GM19025 (cell line): ENCODE measurements around the gene CLTB.

Experiments used
- ATAC-seq: cut with Tn5 transposase; IDR thresholded peaks from one replicate; pipeline ENCODE4 v1.9.1; 2021; ENCODE audit warnings: mild to moderate bottlenecking, low read depth, moderate library complexity; ENCODE audit not compliant: unreplicated experiment

CLTB gene

GRCh38 chr5:176384366-176384930 lies 31.9 kb downstream of the CLTB start:
- ATAC-seq: no peak

GRCh38 chr5:176383961-176384360 lies 32.4 kb downstream of the CLTB start:
- no peak for ATAC-seq

- ATAC-seq: no peak
These were observed 33.0 kb downstream of the CLTB start for GRCh38 chr5:176383248-176383905.

- no peak for ATAC-seq
These were observed 33.6 kb downstream of the CLTB start for GRCh38 chr5:176382721-176383120.

- no peak for ATAC-seq
These were observed 34.4 kb downstream of the CLTB start for GRCh38 chr5:176381979-176382378.

- no peak for ATAC-seq
These were observed 34.9 kb downstream of the CLTB start for GRCh38 chr5:176381423-176381822.

- ATAC-seq: no peak
These were observed 36.5 kb downstream of the CLTB start for GRCh38 chr5:176379881-176380280.

GRCh38 chr5:176373100-176373818 lies 43.1 kb downstream of the CLTB start:
- no peak for ATAC-seq

- no peak for ATAC-seq
These were observed 44.5 kb downstream of the CLTB start for GRCh38 chr5:176371621-176372539.

GRCh38 chr5:176369934-176370711 lies 46.2 kb downstream of the CLTB start:
- ATAC-seq: no peak

GRCh38 chr5:176368726-176369125 lies 47.6 kb downstream of the CLTB start:
- no peak for ATAC-seq

- no peak for ATAC-seq
These were observed 50.0 kb downstream of the CLTB start for GRCh38 chr5:176366232-176366894.

GRCh38 chr5:176365351-176366231 lies 50.7 kb downstream of the CLTB start, which contains the start of gene ARL10:
ARL10 (plus strand) TSS chr5:176365487; CDS start chr5:176365564, 77 bp downstream.
- ATAC-seq: peak; percentile 38

- ATAC-seq: no peak
These were observed 51.5 kb downstream of the CLTB start for GRCh38 chr5:176364765-176365350.

- no peak for ATAC-seq
These were observed 54.2 kb downstream of the CLTB start for GRCh38 chr5:176362233-176362490.

GRCh38 chr5:176361437-176362232 lies 54.7 kb downstream of the CLTB start, which contains the start of gene KIAA1191:
KIAA1191 (minus strand) TSS chr5:176361764; CDS start chr5:176359508, 2,256 bp downstream.
- peak; percentile 83 for ATAC-seq

GRCh38 chr5:176360894-176361436 lies 55.4 kb downstream of the CLTB start:
- ATAC-seq: no peak
